WTC11 (cell line): Measurements from ENCODE around the gene SEZ6L. TPM values are rescaled to one million over a fixed set of nuclear protein-coding genes. Genes with fewer than 3 reads are reported as not detected.

Experiments
- ATAC-seq: fragments of 200-7000 bp; cut with Tn5 transposase; 2 replicates; pipeline ENCODE4 v1.10.0; 2021; ENCODE audit warnings: mild to moderate bottlenecking, moderate library complexity
- CTCF ChIA-PET: fragments of 300-600 bp; sonication (Branson Sonifier 250); formaldehyde crosslinking; loops from one replicate; lab custom pipeline; 2021; ENCODE audit warnings: antibody characterized with exemption; lab: Charles Lee
- POLR2A ChIA-PET: fragments of 350-600 bp; sonication (Branson Sonifier 250); formaldehyde crosslinking; loops from one replicate; lab custom pipeline; 2021; ENCODE audit warnings: antibody characterized with exemption; lab: Charles Lee
- DNase-seq: peaks from one replicate; pipeline ENCODE4 v3.0.0; 2021; ENCODE audit warnings: low spot score
- H3K27ac Mint-ChIP-seq: 2 replicates; pipeline ENCODE4 v1.8.0; 2021; ENCODE audit warnings: mixed read lengths
- H3K27me3 Mint-ChIP-seq: 2 replicates; pipeline ENCODE4 v1.8.0; 2021; ENCODE audit warnings: low read depth, mild to moderate bottlenecking, moderate library complexity, mixed read lengths
- H3K36me3 Mint-ChIP-seq: 2 replicates; pipeline ENCODE4 v1.8.0; 2021; ENCODE audit warnings: mixed read lengths
- H3K4me1 Mint-ChIP-seq: 2 replicates; pipeline ENCODE4 v1.8.0; 2022; ENCODE audit warnings: mixed read lengths
- H3K4me3 Mint-ChIP-seq: 2 replicates; pipeline ENCODE4 v1.8.0; 2021; ENCODE audit warnings: mild to moderate bottlenecking, moderate library complexity, mixed read lengths
- H3K9me3 Mint-ChIP-seq: 2 replicates; pipeline ENCODE4 v1.8.0; 2021; ENCODE audit warnings: mixed read lengths
- CDX4 ChIP-seq: fragments of 250-450 bp; sonication (Bioruptor Pico); IDR thresholded peaks from 2 replicates; pipeline ENCODE4 v1.9.0; 2021; ENCODE audit warnings: moderate library complexity, mild to moderate bottlenecking, inconsistent platforms, borderline replicate concordance
- E2F1 ChIP-seq: sonication (generic); formaldehyde crosslinking; IDR thresholded peaks from 2 replicates; pipeline ENCODE4 v1.8.0; 2022; ENCODE audit warnings: mild to moderate bottlenecking, missing genetic modification reagents
- EMX1 ChIP-seq: fragments of 250-450 bp; sonication (Bioruptor Pico); IDR thresholded peaks from 2 replicates; pipeline ENCODE4 v1.8.0; 2021; ENCODE audit warnings: mild to moderate bottlenecking
- ERG ChIP-seq: fragments of 250-450 bp; sonication (Bioruptor Pico); IDR thresholded peaks from 2 replicates; pipeline ENCODE4 v1.8.0; 2021; ENCODE audit warnings: mild to moderate bottlenecking
- ESRRA ChIP-seq: sonication (generic); formaldehyde crosslinking; IDR thresholded peaks from 2 replicates; pipeline ENCODE4 v1.8.1; 2022; ENCODE audit warnings: mild to moderate bottlenecking, missing genetic modification reagents, borderline replicate concordance
- FOXP4 ChIP-seq: sonication (generic); formaldehyde crosslinking; IDR thresholded peaks from 2 replicates; pipeline ENCODE4 v1.8.0; 2022; ENCODE audit warnings: mild to moderate bottlenecking, missing genetic modification reagents
- GTF2I ChIP-seq: fragments of 250-450 bp; sonication (Bioruptor Pico); conservative IDR thresholded peaks from 2 replicates; pipeline ENCODE4 v1.4.0; 2021; ENCODE audit warnings: mild to moderate bottlenecking
- MXD4 ChIP-seq: fragments of 250-450 bp; sonication (Bioruptor Pico); IDR thresholded peaks from 2 replicates; pipeline ENCODE4 v1.8.0; 2021; ENCODE audit warnings: mild to moderate bottlenecking, moderate library complexity, borderline replicate concordance
- MYBL2 ChIP-seq: sonication (generic); formaldehyde crosslinking; IDR thresholded peaks from 2 replicates; pipeline ENCODE4 v1.8.1; 2023; ENCODE audit warnings: mild to moderate bottlenecking, moderate library complexity, missing genetic modification reagents
- OVOL2 ChIP-seq: fragments of 250-450 bp; sonication (Bioruptor Pico); IDR thresholded peaks from 2 replicates; pipeline ENCODE4 v1.9.0; 2021; ENCODE audit warnings: mild to moderate bottlenecking, borderline replicate concordance
- PRDM15 ChIP-seq: sonication (generic); formaldehyde crosslinking; IDR thresholded peaks from 2 replicates; pipeline ENCODE4 v1.8.0; 2022; ENCODE audit warnings: missing genetic modification reagents
- SOX15 ChIP-seq: fragments of 250-450 bp; sonication (Bioruptor Pico); IDR thresholded peaks from 2 replicates; pipeline ENCODE4 v1.9.0; 2021; ENCODE audit warnings: mild to moderate bottlenecking
- TCF7 ChIP-seq: sonication (generic); formaldehyde crosslinking; IDR thresholded peaks from 2 replicates; pipeline ENCODE4 v1.8.0; 2022; ENCODE audit warnings: mild to moderate bottlenecking, low read depth, missing genetic modification reagents, moderate library complexity
- ZBTB43 ChIP-seq: sonication (generic); formaldehyde crosslinking; IDR thresholded peaks from 2 replicates; pipeline ENCODE4 v1.8.1; 2023; ENCODE audit warnings: mild to moderate bottlenecking, missing genetic modification reagents
- ZNF138 ChIP-seq: sonication (generic); formaldehyde crosslinking; conservative IDR thresholded peaks from 2 replicates; pipeline ENCODE4 v1.8.1; 2022; ENCODE audit warnings: mild to moderate bottlenecking, moderate library complexity, missing genetic modification reagents
- ZNF281 ChIP-seq: sonication (generic); formaldehyde crosslinking; IDR thresholded peaks from 2 replicates; pipeline ENCODE4 v1.8.0; 2023; ENCODE audit warnings: mild to moderate bottlenecking, missing genetic modification reagents
- ZNF317 ChIP-seq: sonication (generic); formaldehyde crosslinking; IDR thresholded peaks from 2 replicates; pipeline ENCODE4 v1.8.1; 2023; ENCODE audit warnings: low read depth, mild to moderate bottlenecking, moderate library complexity, missing genetic modification reagents, borderline replicate concordance
- ZNF416 ChIP-seq: fragments of 250-450 bp; sonication (Bioruptor Pico); IDR thresholded peaks from 2 replicates; pipeline ENCODE4 v1.9.0; 2021; ENCODE audit warnings: mild to moderate bottlenecking, inconsistent platforms
- ZNF532 ChIP-seq: fragments of 250-450 bp; sonication (Bioruptor Pico); IDR thresholded peaks from 2 replicates; pipeline ENCODE4 v1.9.0; 2021; ENCODE audit warnings: mild to moderate bottlenecking, borderline replicate concordance
- total RNA-seq: library from RNA; stranded (reverse); gene quantifications from 3 replicates; pipeline ENCODE4 v1.2.3, GENCODE V29; 2021

SEZ6L gene
- total RNA-seq, 1 experiment from 2014 or later = 0.57 TPM

- no peaks in the 10 kb centered on the region for H3K9me3 Mint-ChIP-seq
Measured at GRCh38 chr22:26265909-26266308, 96.6 kb downstream of the SEZ6L start.

More at GRCh38 chr22:26265909-26266308, 96.6 kb downstream of the SEZ6L start:
- no peak overlapping the region for H3K27ac Mint-ChIP-seq
- H3K36me3 Mint-ChIP-seq = no peaks in the 10 kb centered on the region
- no peaks in the 10 kb centered on the region for H3K4me1 Mint-ChIP-seq
- no peak for TF ChIP-seq ZNF532 (CRISPR knock-in tag)
- no peak for TF ChIP-seq ZNF416
- no peak for TF ChIP-seq MYBL2 (CRISPR knock-in tag)
- TF ChIP-seq ERG (CRISPR knock-in tag) = no peak
- no peak for TF ChIP-seq GTF2I (CRISPR knock-in tag)
- TF ChIP-seq FOXP4 (CRISPR knock-in tag) = no peak
- TF ChIP-seq TCF7 = no peak
- TF ChIP-seq PRDM15 (CRISPR knock-in tag) = no peak
- no peak for TF ChIP-seq E2F1 (CRISPR knock-in tag)
- no peak for TF ChIP-seq ZNF317 (CRISPR knock-in tag)
- no peak for TF ChIP-seq CDX4 (CRISPR knock-in tag)
- TF ChIP-seq SOX15 (CRISPR knock-in tag) = no peak
- TF ChIP-seq MXD4 (CRISPR knock-in tag) = no peak
- no peak for TF ChIP-seq ZBTB43 (CRISPR knock-in tag)
- no peak for TF ChIP-seq OVOL2
- TF ChIP-seq ZNF281 (CRISPR knock-in tag) = no peak
- TF ChIP-seq ESRRA (CRISPR knock-in tag) = no peak
- no peak for TF ChIP-seq EMX1 (CRISPR knock-in tag)
- no peak for TF ChIP-seq ZNF138
- ATAC-seq = no peak
- no peak overlapping the region for H3K4me3 Mint-ChIP-seq
- H3K27me3 Mint-ChIP-seq = peaks cover 11% of the 10 kb centered on the region; the same call in 1 of the 2 replicates
- POLR2A ChIA-PET = no interaction called here
- CTCF ChIA-PET = interaction anchor here (0.6 to 4.0 kb wide), 4 partner anchors 59 to 1200 kb away, joined by 3 to 19 read pairs (median 3); no protein-coding TSS in a partner anchor
- DNase-seq = no peak
